ENCODE results near the gene LRRD1.

- TF ChIP-seq EZH2phosphoT487 (IDR thresholded peaks at IDR 0.05; ENCODE audit: insufficient read depth, low read depth) = no peak
- TF ChIP-seq EZH2 (IDR thresholded peaks at IDR 0.05; ENCODE audit: insufficient read depth, poor library complexity, severe bottlenecking) = no peak
Observed at GRCh38 chr7:92121681-92122080, 57.3 kb downstream of the LRRD1 start.
